HepG2 (cell line): ENCODE measurements around the gene NMNAT3.

Source experiments
- HNRNPK ChIP-seq: fragments of 200-400 bp; formaldehyde crosslinking; IDR thresholded peaks from 2 replicates; pipeline ENCODE4 v1.6.1; 2018; ENCODE audit warnings: low read length, low read depth, moderate library complexity, mild to moderate bottlenecking; ENCODE audit not compliant: poor library complexity, severe bottlenecking
- MAFF ChIP-seq: IDR thresholded peaks from 2 replicates; pipeline ENCODE4 v1.6.1; 2011; ENCODE audit warnings: low read depth, low read length, improper control_type of control experiment
- MAFK ChIP-seq, 2 experiments: IDR thresholded peaks in 1 of 2; conservative IDR thresholded peaks in 1 of 2; 2 replicates each; pipeline ENCODE4 v1.6.1; 2011; ENCODE audit warnings: improper control_type of control experiment in 2 of 2, low read length in 2 of 2
- POLR2A ChIP-seq, 2 experiments: IDR thresholded peaks; 2 replicates each; pipeline ENCODE4 v1.6.1; 2011; ENCODE audit warnings: low read depth in 2 of 2, low read length in 2 of 2, mild to moderate bottlenecking in 1 of 2, moderate library complexity in 1 of 2; ENCODE audit not compliant: insufficient read depth in 1 of 2
- SMYD3 ChIP-seq: sonication (generic); formaldehyde crosslinking; IDR thresholded peaks from 2 replicates; pipeline ENCODE4 v1.8.1; 2023; ENCODE audit warnings: mild to moderate bottlenecking, missing genetic modification reagents
- ZNF331 ChIP-seq: sonication (generic); formaldehyde crosslinking; IDR thresholded peaks from 2 replicates; pipeline ENCODE4 v1.4.0; 2020; ENCODE audit warnings: missing genetic modification reagents
- ZNF781 ChIP-seq: sonication (generic); formaldehyde crosslinking; IDR thresholded peaks from 2 replicates; pipeline ENCODE4 v1.5.1; 2020; ENCODE audit warnings: borderline replicate concordance, mild to moderate bottlenecking, missing genetic modification reagents; ENCODE audit errors: not compliant biosample characterization
- TF ChIP-seq, protein P1 (sequence below): sonication (generic); formaldehyde crosslinking; IDR thresholded peaks from 2 replicates; pipeline ENCODE4 v1.5.1; 2020; ENCODE audit warnings: missing genetic modification reagents, mild to moderate bottlenecking, borderline replicate concordance

DNA sequence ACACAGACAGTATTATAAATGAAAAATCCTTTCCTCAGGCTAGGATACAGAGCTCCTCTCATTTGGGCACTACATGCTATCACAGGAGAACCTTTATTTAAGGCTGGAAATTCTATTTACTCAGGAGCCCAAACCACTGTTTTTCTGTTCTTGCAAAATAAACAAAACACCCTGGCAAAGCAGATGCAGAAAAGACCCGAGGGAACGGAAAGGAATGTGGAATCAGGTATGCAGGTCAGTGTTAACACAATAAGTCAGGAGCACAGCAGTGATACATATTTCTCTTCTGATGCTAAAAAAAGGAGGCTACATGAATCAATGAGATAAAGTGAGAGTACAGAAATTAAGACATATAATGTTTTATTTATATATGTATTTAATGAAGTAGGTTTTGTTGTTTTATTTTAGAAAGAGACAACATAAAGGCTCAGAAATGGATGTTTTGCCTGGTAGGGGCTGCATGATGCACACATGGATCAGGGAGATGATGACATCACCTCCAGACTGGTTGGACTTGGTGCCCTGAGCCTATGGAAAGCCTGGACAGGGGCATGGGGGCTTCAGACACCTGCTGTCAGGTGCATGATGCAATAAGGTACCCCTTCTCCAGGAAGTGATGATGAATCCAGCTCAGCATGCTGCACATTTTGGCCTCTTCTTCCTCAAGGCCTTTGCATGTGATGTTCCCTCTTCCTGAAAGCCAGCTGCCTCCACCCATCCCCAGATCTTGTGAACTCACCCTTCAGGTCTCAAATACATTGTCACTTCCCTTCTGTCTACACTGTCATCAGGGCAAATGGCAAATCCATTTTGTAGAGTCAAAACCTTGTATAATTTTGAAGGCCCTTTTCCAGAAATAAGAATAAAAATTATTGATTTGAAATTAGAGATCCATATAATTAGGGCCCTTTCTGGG is 119.2 kb downstream of the NMNAT3 start:
- TF ChIP-seq MAFF (no peak), MAFK (conservative IDR thresholded peaks at IDR 0.05 in 1 of 2, IDR thresholded peaks at IDR 0.05 in 1 of 2; ENCODE audit: low read length in 2 of 2) (no peak), ZNF781 (CRISPR knock-in tag) (no peak), POLR2A (IDR thresholded peaks at IDR 0.05; ENCODE audit: insufficient read depth in 1 of 2, low read depth in 2 of 2, low read length in 2 of 2) (no peak), SMYD3 (CRISPR knock-in tag) (no peak), ZNF331 (no peak), HNRNPK (no peak)
- TF ChIP-seq, protein P1, sequence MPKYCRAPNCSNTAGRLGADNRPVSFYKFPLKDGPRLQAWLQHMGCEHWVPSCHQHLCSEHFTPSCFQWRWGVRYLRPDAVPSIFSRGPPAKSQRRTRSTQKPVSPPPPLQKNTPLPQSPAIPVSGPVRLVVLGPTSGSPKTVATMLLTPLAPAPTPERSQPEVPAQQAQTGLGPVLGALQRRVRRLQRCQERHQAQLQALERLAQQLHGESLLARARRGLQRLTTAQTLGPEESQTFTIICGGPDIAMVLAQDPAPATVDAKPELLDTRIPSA (CRISPR knock-in tag), result no peak
